ENCODE results near the gene COL11A2.

GRCh38 chr6:33124947-33125346, 67.3 kb downstream of the COL11A2 start:
- TF ChIP-seq, protein P1, sequence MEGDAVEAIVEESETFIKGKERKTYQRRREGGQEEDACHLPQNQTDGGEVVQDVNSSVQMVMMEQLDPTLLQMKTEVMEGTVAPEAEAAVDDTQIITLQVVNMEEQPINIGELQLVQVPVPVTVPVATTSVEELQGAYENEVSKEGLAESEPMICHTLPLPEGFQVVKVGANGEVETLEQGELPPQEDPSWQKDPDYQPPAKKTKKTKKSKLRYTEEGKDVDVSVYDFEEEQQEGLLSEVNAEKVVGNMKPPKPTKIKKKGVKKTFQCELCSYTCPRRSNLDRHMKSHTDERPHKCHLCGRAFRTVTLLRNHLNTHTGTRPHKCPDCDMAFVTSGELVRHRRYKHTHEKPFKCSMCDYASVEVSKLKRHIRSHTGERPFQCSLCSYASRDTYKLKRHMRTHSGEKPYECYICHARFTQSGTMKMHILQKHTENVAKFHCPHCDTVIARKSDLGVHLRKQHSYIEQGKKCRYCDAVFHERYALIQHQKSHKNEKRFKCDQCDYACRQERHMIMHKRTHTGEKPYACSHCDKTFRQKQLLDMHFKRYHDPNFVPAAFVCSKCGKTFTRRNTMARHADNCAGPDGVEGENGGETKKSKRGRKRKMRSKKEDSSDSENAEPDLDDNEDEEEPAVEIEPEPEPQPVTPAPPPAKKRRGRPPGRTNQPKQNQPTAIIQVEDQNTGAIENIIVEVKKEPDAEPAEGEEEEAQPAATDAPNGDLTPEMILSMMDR (IDR thresholded peaks at IDR 0.05): no peak
- TF ChIP-seq POLR2AphosphoS5 (IDR thresholded peaks at IDR 0.05) (no peak), EP300 (IDR thresholded peaks at IDR 0.05) (no peak)
